ENCODE data around the gene RHOF. TPM values are rescaled to one million over a fixed set of nuclear protein-coding genes. Genes with fewer than 3 reads are reported as not detected.
A peak's percentile ranks its signal among the peaks of the same experiment; 100 is the strongest.

The RHOF gene
- total RNA-seq, result 14.5 TPM

- DNase-seq, result no peak
Measured at GRCh38 chr12:121793440-121793837, at the start of gene RHOF. Gene RHOF (minus strand): TSS chr12:121793688. CDS start chr12:121793633, 55 bp downstream.

- no peak for DNase-seq
Measured at GRCh38 chr12:121839993-121840761, 46.7 kb upstream of the RHOF start.

- DNase-seq, result peak; percentile 91
Measured at GRCh38 chr12:121839106-121839992, 45.9 kb upstream of the RHOF start.

- no peak for DNase-seq
Measured at GRCh38 chr12:121838126-121838525, 44.6 kb upstream of the RHOF start.

GRCh38 chr12:121837680-121838079 is 44.2 kb upstream of the RHOF start:
- DNase-seq, result no peak

GRCh38 chr12:121831571-121832245 is 38.2 kb upstream of the RHOF start:
- no peak for DNase-seq

GRCh38 chr12:121830588-121831265 is 37.2 kb upstream of the RHOF start:
- DNase-seq, result no peak

- DNase-seq, result no peak
Measured at GRCh38 chr12:121830134-121830533, 36.6 kb upstream of the RHOF start.

GRCh38 chr12:121829250-121829918 is 35.9 kb upstream of the RHOF start:
- no peak for DNase-seq

GRCh38 chr12:121828826-121829225 is 35.3 kb upstream of the RHOF start:
- no peak for DNase-seq

- DNase-seq, result no peak
Measured at GRCh38 chr12:121828306-121828705, 34.8 kb upstream of the RHOF start.

- DNase-seq, result no peak
Measured at GRCh38 chr12:121827351-121828099, 34.0 kb upstream of the RHOF start.

GRCh38 chr12:121826318-121827150 is 33.0 kb upstream of the RHOF start:
- DNase-seq, result no peak

GRCh38 chr12:121825041-121825523 is 31.6 kb upstream of the RHOF start:
- no peak for DNase-seq

- no peak for DNase-seq
Measured at GRCh38 chr12:121823727-121824115, 30.2 kb upstream of the RHOF start.

GRCh38 chr12:121823101-121823726 is 29.7 kb upstream of the RHOF start:
- no peak for DNase-seq

GRCh38 chr12:121822393-121823100 is 29.1 kb upstream of the RHOF start:
- DNase-seq, result no peak

GRCh38 chr12:121820056-121820455 is 26.6 kb upstream of the RHOF start:
- DNase-seq, result no peak

Measured in occipital lobe (tissue), 2 donors.